ENCODE results near the gene GSDME.

GSDME gene

DNA sequence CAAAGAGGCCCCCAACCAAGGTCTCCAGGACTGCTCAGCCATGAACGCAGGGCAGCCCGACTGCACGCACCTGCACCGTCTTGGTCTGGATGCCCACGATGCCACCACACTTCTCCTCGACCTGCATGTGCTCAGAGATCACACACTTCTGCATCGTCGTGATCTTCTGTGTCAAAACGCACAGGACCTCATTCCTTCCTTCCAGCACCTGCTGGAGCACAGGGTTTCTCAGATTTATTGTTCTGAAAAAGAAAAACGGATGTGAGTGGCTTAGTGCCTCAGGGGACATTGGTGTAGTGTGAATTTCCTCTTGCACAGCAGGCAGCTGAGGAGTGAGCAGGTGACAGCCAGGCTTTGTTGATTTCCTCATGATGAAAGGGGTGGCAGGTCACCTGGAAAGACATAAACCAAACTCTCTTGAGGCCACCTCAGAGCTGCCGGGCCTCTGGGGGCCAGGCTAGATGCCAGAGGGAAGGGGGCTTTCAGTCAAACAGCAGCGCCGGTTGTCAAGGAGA lies 38.2 kb downstream of the GSDME start:
- no peak for DNase-seq

- no peak for DNase-seq
These were observed 38.8 kb downstream of the GSDME start for GRCh38 chr7:24718431-24718831.

- DNase-seq: no peak
These were observed 39.5 kb downstream of the GSDME start for GRCh38 chr7:24717694-24718320.

- no peak for DNase-seq
These were observed 40.0 kb downstream of the GSDME start for GRCh38 chr7:24717247-24717622.

DNA sequence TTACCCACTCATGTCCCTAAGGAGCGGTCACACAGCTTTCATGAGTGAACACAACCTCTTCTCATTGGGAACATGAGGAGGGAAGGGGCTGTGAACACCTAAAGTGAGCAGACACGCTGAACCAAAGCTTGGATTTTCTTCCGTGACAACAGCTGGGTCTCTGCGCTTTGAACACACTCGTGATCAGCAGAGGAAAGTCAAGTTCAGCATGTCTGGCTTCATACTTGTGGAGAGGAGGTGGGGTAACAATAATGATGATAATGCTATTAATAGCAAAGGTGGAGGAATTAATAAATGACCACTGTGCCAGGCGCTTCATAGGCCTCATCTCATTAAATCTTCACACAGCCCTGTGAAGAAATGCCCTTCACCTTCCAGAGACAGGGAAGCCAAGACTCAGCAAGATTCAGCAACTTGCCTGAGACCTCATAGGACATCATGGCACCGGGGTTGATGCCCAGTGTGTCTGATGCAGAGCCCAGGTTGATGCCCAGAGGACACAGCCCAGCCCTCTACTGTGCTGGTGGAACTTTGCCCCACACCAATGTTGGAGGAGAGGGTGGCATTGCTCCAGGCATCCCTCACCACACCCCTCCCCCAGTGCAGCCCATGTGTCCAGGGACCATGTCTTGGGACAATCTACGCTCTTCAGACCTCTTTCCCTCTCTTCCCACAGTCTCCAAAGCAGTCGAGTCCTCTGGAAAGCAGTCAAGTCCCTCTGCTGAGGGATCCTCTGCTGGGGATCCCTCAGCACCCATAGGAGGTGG lies 40.6 kb downstream of the GSDME start:
- no peak for DNase-seq

- no peak for DNase-seq
These were observed 41.4 kb downstream of the GSDME start for GRCh38 chr7:24715661-24716479.

DNA sequence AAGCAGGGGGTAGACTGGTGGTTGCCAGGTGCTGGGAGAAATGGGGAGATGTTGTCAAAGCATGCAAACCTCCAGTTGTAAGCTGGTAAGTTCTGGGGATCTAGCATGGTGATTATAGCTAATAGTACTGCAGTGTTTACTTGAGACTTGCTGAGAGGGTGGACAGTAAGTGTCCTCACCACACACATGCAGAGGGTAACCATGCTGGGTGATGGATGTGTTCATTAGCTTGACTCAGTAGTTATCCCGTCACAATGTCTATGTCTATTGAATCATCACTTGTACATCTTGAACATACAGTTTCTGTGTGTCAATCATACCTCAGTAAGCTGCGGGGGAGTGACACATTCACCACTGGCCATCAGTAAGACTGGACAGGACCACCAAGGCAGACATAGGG lies 42.1 kb downstream of the GSDME start:
- DNase-seq: no peak

GRCh38 chr7:24714676-24715010 lies 42.6 kb downstream of the GSDME start:
- no peak for DNase-seq

DNA sequence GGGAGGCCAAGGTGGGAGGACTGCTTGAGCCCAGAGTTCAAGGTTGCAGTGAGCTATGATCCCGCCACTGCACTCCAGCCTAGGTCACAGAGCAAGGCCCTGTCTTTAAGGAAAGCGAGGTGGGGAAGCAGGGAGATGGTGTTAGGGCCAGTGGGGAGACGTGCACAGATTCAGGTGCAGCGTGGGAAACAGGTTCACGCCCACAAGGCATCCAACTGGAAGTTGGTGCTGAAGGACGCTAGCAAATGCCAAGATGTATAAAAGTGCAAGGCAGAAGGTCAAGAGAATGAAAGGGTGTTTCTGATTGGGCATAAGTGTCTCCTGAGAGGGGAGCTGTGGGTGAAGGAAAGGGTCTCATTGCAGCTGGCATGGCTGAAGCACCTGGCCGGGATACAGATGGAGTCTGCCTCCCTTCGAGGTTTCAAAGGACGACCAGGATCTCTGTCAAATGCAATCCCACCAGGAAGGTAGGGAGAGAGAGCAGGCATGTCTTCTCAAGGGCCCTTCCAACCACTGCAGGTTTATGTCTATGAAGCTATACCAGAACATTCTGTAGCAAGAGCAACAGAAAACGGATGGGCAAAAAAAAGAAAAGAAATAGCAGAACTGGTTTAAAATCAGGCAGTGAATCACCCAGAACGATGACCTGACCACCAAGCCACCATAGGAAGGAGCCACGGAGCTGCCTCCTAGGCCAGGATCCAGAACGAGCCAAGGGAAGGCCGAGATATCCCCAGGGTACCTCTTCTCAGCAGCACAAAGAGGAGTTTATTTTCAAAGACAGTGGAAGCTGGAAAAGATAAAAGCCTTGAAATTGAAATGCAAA lies 43.2 kb downstream of the GSDME start:
- DNase-seq: no peak

GRCh38 chr7:24713039-24713793 lies 44.0 kb downstream of the GSDME start:
- no peak for DNase-seq

DNA sequence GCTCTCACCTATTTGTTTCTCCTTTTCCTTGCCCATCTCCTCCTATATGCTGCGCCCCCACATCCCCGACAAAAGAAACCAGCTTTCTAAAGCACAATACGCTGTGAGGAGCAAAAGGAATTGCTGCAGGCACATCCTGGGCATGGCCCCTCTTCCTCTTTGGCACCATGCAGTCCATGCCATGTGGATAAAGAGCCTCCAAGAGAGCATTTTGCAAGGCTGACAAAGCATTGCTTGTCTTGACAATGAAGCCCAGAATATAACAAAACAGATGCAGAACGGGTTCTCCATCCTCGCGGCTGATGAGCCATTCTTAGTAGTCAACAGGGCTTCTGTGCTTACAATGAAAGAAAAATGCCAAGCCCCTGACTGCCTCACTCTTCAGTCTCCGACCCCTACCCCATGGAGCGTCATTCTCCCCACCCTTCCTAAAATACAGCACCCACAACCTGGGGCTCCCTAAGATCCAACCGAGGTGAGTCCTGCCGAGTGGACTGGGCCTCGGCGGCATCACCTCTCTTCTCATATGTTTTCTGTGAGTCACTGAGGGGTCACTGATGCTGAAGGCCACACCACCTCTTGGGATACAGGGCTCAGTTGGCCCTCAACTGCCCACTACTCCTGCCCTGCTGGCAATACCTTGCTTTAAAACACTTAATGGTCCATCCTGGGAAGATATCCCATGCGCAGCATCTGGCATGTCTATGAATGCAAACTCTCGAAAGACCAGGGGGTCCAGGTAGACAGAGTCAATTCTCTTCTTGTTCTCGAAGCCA lies 47.5 kb downstream of the GSDME start:
- no peak for DNase-seq

DNA sequence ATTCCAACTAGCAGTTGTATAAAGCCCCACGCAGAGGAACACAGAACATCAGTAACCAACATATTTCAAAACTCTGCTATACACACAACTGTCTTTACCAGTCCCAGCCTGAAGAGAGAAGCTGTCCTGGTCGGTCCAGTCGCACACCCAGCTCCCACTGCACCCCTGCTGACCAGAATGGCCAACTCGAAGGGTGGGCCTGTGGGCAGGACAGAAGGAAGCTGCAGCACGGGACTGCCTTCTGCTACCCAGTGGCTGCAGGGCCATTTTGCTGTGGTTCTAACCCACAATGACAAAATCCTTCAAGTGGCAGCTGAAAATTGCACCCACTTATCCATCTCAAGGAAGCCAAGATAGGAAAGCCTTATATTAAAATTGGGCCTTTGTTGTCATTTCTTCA lies 48.2 kb downstream of the GSDME start:
- no peak for DNase-seq

GRCh38 chr7:24707988-24708615 lies 49.2 kb downstream of the GSDME start:
- no peak for DNase-seq

GRCh38 chr7:24706211-24707170 lies 50.8 kb downstream of the GSDME start:
- DNase-seq: no peak

- DNase-seq: no peak
These were observed 51.8 kb downstream of the GSDME start for GRCh38 chr7:24705461-24705954.

GRCh38 chr7:24704311-24704710 lies 53.0 kb downstream of the GSDME start:
- DNase-seq: no peak

- no peak for DNase-seq
These were observed 54.0 kb downstream of the GSDME start for GRCh38 chr7:24703296-24703695.

- no peak for DNase-seq
These were observed 54.5 kb downstream of the GSDME start for GRCh38 chr7:24702755-24703154.

All from cortex of kidney (tissue), 1 donor.